ENCODE measurements around the gene GRIN1.

Gene GRIN1

DNA sequence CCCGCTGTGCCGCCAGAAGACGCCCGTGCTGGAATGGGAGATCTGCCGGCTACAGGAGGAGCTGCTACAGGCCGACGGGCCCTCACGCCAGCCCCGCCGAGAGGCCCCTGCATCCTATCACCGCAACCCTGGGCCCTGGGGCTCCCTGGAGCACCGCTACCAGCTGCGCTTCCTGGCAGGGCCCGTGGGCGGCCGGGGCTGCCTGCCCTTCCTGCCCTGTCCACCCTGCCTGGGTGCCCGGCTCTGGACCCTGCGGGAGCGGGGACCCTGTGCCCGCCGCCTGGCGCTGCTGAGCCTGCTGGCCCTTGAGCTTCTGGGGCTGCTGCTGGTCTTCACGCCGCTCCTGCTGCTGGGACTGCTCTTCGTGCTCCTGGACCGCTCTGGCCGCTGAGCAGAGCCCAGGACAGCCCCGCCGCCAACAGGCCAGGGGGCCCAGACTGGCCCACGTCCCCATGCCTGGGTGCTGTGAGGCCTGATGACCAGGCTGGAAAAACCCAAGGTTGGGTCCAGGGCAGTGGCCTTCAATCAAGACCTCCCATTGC lies 79.3 kb downstream of the GRIN1 start:
- no peak overlapping the region for H3K9ac ChIP-seq (ENCODE audit: low read depth, low read length)
- no peaks in the 10 kb centered on the region for H3K4me1 ChIP-seq (ENCODE audit: control insufficient read depth, insufficient read depth, low read length)
- H3K36me3 ChIP-seq (ENCODE audit: control insufficient read depth, insufficient read depth, low read length): peaks cover 32% of the 10 kb centered on the region
- H3K27me3 ChIP-seq (ENCODE audit: control insufficient read depth, insufficient read depth, low read length): peaks cover 5% of the 10 kb centered on the region
- H3K9me3 ChIP-seq (ENCODE audit: control insufficient read depth, insufficient read depth, low read length): no peaks in the 10 kb centered on the region
- H3K27ac ChIP-seq (ENCODE audit: low read depth, low read length): peak overlapping the region; percentile 35
- no peak overlapping the region for H3K4me3 ChIP-seq (ENCODE audit: low read depth, low read length)

Data from HUES48 (cell line).